MM.1S (cell line): ENCODE measurements around the gene COX5A.

ENCODE experiments used
- EZH2 ChIP-seq: fragments of 300-600 bp; sonication (generic); optimal IDR thresholded peaks from 2 replicates; pipeline ENCODE3; 2017; ENCODE audit warnings: low read depth, mild to moderate bottlenecking, antibody characterized with exemption, low read length, mixed read lengths
- EZH2phosphoT487 ChIP-seq: fragments of 300-600 bp; sonication (generic); IDR thresholded peaks from 2 replicates; pipeline ENCODE4 v1.6.1; 2018; ENCODE audit warnings: antibody characterized with exemption, low read length
- TF ChIP-seq, protein P1 (sequence below): fragments of 300-600 bp; sonication (generic); IDR thresholded peaks from 2 replicates; pipeline ENCODE4 v1.5.1; 2016; ENCODE audit warnings: antibody characterized with exemption, low read length, mixed read lengths

DNA sequence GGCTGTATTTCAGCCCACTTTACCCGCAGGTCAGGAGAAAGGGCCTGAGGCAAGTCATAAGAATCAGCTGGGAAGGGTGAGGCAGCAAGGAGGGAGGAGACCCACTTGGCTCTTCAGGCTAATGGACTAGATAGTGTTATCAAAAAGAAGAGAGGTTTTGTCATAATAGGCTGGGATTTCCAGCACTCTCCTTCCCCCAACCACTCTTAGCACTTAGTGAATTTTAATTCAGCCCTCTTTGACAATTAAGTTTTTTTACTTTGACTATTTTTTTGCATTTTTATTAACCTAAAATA is 47.3 kb downstream of the COX5A start:
- TF ChIP-seq, protein P1, sequence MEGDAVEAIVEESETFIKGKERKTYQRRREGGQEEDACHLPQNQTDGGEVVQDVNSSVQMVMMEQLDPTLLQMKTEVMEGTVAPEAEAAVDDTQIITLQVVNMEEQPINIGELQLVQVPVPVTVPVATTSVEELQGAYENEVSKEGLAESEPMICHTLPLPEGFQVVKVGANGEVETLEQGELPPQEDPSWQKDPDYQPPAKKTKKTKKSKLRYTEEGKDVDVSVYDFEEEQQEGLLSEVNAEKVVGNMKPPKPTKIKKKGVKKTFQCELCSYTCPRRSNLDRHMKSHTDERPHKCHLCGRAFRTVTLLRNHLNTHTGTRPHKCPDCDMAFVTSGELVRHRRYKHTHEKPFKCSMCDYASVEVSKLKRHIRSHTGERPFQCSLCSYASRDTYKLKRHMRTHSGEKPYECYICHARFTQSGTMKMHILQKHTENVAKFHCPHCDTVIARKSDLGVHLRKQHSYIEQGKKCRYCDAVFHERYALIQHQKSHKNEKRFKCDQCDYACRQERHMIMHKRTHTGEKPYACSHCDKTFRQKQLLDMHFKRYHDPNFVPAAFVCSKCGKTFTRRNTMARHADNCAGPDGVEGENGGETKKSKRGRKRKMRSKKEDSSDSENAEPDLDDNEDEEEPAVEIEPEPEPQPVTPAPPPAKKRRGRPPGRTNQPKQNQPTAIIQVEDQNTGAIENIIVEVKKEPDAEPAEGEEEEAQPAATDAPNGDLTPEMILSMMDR: no peak
- TF ChIP-seq EZH2 (no peak), EZH2phosphoT487 (no peak)
